Fibroblast of lung (primary cell): ENCODE results near the gene ZNF277. TPM values are rescaled to one million over a fixed set of nuclear protein-coding genes. Genes with fewer than 3 reads are reported as not detected.

ENCODE experiments used
- DNase-seq, 2 donors: peaks; one replicate each; pipeline versions ENCODE4 v3.0.0 to v3.0.0-alpha.2; 2010; ENCODE audit warnings: low read depth in 2 of 2
- H2AFZ ChIP-seq: 2 replicates; pipeline ENCODE4 v1.5.1; 2012; ENCODE audit warnings: low read length, control low read depth, inconsistent platforms
- H3K27ac ChIP-seq: 2 replicates; pipeline ENCODE4 v1.5.1; 2011; ENCODE audit warnings: low read length, control low read depth; ENCODE audit not compliant: insufficient read depth
- H3K27me3 ChIP-seq: 2 replicates; pipeline ENCODE4 v1.5.1; 2011; ENCODE audit warnings: mild to moderate bottlenecking, low read length; ENCODE audit not compliant: control insufficient read depth, insufficient read depth
- H3K36me3 ChIP-seq: 2 replicates; pipeline ENCODE4 v1.5.1; 2011; ENCODE audit warnings: low read length; ENCODE audit not compliant: control insufficient read depth, insufficient read depth
- H3K4me1 ChIP-seq: 2 replicates; pipeline ENCODE4 v1.5.1; 2011; ENCODE audit warnings: low read length; ENCODE audit not compliant: control insufficient read depth, insufficient read depth; ENCODE audit errors: extremely low read depth
- H3K4me2 ChIP-seq: 2 replicates; pipeline ENCODE4 v1.5.1; 2011; ENCODE audit warnings: low read length, control low read depth; ENCODE audit not compliant: insufficient read depth; ENCODE audit errors: extremely low read depth
- H3K4me3 ChIP-seq, 4 experiments: fragments of 200-600 bp in 1 of 4; sonication (generic) in 1 of 4; replicated peaks in 1 of 4; 2 replicates each; pipeline ENCODE4 v1.5.1; 2011 to 2016; ENCODE audit warnings: low read length in 4 of 4, low read depth in 3 of 4, mild to moderate bottlenecking in 3 of 4, control low read depth in 2 of 4, inconsistent platforms in 1 of 4, mixed read lengths in 1 of 4; ENCODE audit not compliant: insufficient read depth in 1 of 4; ENCODE audit errors: control extremely low read depth in 1 of 4
- H3K79me2 ChIP-seq: 2 replicates; pipeline ENCODE4 v1.5.1; 2012; ENCODE audit warnings: mild to moderate bottlenecking, low read length, inconsistent platforms; ENCODE audit not compliant: control insufficient read depth, insufficient read depth
- H3K9ac ChIP-seq: 2 replicates; pipeline ENCODE4 v1.5.1; 2011; ENCODE audit warnings: mild to moderate bottlenecking, low read length, control low read depth; ENCODE audit not compliant: insufficient read depth
- H3K9me3 ChIP-seq: 2 replicates; pipeline ENCODE4 v1.5.1; 2012; ENCODE audit warnings: low read depth, low read length; ENCODE audit not compliant: control insufficient read depth, insufficient read depth
- H4K20me1 ChIP-seq: 2 replicates; pipeline ENCODE4 v1.5.1; 2011; ENCODE audit warnings: low read length; ENCODE audit not compliant: control insufficient read depth, insufficient read depth; ENCODE audit errors: extremely low read depth
- EZH2 ChIP-seq: IDR thresholded peaks from 2 replicates; pipeline ENCODE4 v1.5.1; 2012; ENCODE audit warnings: low read length, control low read depth, mild to moderate bottlenecking; ENCODE audit errors: missing control alignments
- polyA plus RNA-seq, 2 donors: library from polyadenylated mRNA; depleted of rRNA in 1 of 2; stranded (reverse) in 1 of 2; unstranded in 1 of 2; fragments of >200 nt; gene quantifications; 2 replicates each; pipeline ENCODE4 v1.2.1, GENCODE V29; 2011 to 2012; ENCODE audit warnings: missing spikeins in 1 of 2
- total RNA-seq: library from RNA; depleted of rRNA; stranded (reverse); fragments of >200 nt; gene quantifications from 2 replicates; pipeline ENCODE4 v1.2.1, GENCODE V29; 2014
- TF ChIP-seq, protein P1 (sequence below), 2 donors: IDR thresholded peaks in 1 of 2; conservative IDR thresholded peaks in 1 of 2; 1 replicate in 1 of 2; 2 replicates in 1 of 2; pipeline ENCODE4 v1.5.1; 2011 to 2012; ENCODE audit warnings: low read length in 2 of 2, control low read depth in 1 of 2, inconsistent platforms in 1 of 2, low read depth in 1 of 2, mild to moderate bottlenecking in 1 of 2

The ZNF277 gene
- total and polyA plus RNA-seq, 2 donors (not counting 1 experiment from before 2014, with no cell fraction given), result 23.1 to 66.6 TPM

DNA sequence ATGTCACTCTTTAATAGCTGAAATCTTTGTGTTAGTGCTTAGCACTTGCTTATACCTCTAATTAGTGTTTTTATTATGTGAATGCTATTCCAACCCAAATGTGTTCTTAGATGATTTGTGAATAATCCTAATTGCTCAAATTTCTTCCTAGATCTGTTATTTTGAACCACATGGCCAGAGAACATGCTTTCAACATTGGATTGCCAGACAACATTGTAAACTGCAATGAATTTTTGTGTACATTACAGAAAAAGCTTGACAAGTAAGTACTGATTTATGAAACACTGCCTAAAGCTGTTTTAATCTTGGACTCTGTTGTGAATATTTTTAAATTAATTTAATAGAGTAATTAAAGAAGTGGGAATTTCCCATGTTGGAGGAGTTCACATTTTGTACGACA, 121.1 kb downstream of the ZNF277 start:
- Histone ChIP-seq H4K20me1 (no peaks in the 10 kb centered on the region), H3K79me2 (no peaks in the 10 kb centered on the region), H3K27ac (no peak overlapping the region), H3K27me3 (no peaks in the 10 kb centered on the region), H3K4me1 (no peaks in the 10 kb centered on the region), H3K36me3 (no peaks in the 10 kb centered on the region), H3K4me3 (no peak overlapping the region), H3K9me3 (no peaks in the 10 kb centered on the region), H3K9ac (no peak overlapping the region), H2AFZ (no peak overlapping the region), H3K4me2 (no peak overlapping the region)
- no peak for DNase-seq
- TF ChIP-seq EZH2, result no peak
- TF ChIP-seq, protein P1, sequence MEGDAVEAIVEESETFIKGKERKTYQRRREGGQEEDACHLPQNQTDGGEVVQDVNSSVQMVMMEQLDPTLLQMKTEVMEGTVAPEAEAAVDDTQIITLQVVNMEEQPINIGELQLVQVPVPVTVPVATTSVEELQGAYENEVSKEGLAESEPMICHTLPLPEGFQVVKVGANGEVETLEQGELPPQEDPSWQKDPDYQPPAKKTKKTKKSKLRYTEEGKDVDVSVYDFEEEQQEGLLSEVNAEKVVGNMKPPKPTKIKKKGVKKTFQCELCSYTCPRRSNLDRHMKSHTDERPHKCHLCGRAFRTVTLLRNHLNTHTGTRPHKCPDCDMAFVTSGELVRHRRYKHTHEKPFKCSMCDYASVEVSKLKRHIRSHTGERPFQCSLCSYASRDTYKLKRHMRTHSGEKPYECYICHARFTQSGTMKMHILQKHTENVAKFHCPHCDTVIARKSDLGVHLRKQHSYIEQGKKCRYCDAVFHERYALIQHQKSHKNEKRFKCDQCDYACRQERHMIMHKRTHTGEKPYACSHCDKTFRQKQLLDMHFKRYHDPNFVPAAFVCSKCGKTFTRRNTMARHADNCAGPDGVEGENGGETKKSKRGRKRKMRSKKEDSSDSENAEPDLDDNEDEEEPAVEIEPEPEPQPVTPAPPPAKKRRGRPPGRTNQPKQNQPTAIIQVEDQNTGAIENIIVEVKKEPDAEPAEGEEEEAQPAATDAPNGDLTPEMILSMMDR (conservative IDR thresholded peaks at IDR 0.05 in 1 of 2, IDR thresholded peaks at IDR 0.05 in 1 of 2; ENCODE audit: low read depth in 1 of 2, low read length in 2 of 2), result no peak

DNA sequence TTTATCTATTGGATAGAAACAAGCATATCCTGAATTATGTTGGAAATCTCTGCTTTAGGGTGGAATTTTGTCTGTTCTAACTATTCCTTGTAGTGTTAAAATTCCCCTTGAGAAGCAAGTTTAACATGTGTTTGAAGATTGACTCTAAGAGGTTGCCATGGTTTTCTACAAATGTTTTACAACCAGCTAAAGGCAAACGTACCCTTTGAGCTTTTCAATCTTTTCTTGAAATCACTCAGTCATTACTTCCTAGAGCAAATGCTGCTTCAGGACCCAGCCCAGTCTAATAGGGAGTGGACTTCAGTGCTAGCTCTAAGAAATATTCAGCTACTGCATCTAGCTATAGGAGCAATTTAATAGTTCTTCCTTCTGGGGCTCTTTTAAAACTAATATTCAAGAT, 125.0 kb downstream of the ZNF277 start:
- Histone ChIP-seq H3K27ac (no peak overlapping the region), H3K27me3 (no peaks in the 10 kb centered on the region), H4K20me1 (no peaks in the 10 kb centered on the region), H3K4me3 (no peak overlapping the region), H3K79me2 (no peaks in the 10 kb centered on the region), H3K9ac (no peak overlapping the region), H3K36me3 (no peaks in the 10 kb centered on the region), H3K4me1 (no peaks in the 10 kb centered on the region), H3K4me2 (no peak overlapping the region), H3K9me3 (no peaks in the 10 kb centered on the region), H2AFZ (no peak overlapping the region)
- TF ChIP-seq EZH2, result no peak
- TF ChIP-seq, protein P1 (conservative IDR thresholded peaks at IDR 0.05 in 1 of 2, IDR thresholded peaks at IDR 0.05 in 1 of 2; ENCODE audit: low read depth in 1 of 2, low read length in 2 of 2), result no peak
- DNase-seq, result no peak

DNA sequence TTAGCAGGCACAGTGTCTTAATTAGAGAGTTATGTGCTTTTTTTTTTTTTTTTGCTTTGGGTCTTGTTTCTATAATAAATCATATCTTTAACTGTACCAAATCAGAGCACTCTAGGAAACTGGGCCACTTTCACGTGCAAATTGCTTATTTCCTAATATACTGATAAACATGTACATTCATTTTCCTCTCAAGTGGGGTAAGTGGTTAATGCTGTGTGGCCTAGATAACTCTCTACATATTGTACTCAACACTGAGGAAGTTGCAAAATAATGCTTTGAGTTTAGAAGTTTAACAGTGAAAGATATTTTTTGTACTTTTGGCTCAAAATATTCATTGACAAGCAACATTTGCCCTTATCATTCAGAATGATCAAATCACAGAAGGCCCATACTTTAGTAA, 127.9 kb downstream of the ZNF277 start:
- H3K4me2 ChIP-seq, result no peak overlapping the region
- no peak for TF ChIP-seq EZH2
- TF ChIP-seq, protein P1 (conservative IDR thresholded peaks at IDR 0.05 in 1 of 2, IDR thresholded peaks at IDR 0.05 in 1 of 2; ENCODE audit: low read depth in 1 of 2, low read length in 2 of 2), result no peak
- H3K9me3 ChIP-seq, result no peaks in the 10 kb centered on the region
- no peaks in the 10 kb centered on the region for H3K27me3 ChIP-seq
- H2AFZ ChIP-seq, result no peak overlapping the region
- no peak overlapping the region for H3K27ac ChIP-seq
- H3K4me3 ChIP-seq, result no peak overlapping the region
- H3K79me2 ChIP-seq, result no peaks in the 10 kb centered on the region
- H4K20me1 ChIP-seq, result no peaks in the 10 kb centered on the region
- H3K4me1 ChIP-seq, result no peaks in the 10 kb centered on the region
- H3K9ac ChIP-seq, result no peak overlapping the region
- DNase-seq, result no peak
- no peaks in the 10 kb centered on the region for H3K36me3 ChIP-seq
